ENCODE results near the gene FYB1. TPM values are rescaled to one million over a fixed set of nuclear protein-coding genes. Genes with fewer than 3 reads are reported as not detected.

The FYB1 gene
- total RNA-seq, 4 donors from 2014 or later = 1.5 to 5.0 (median 2.7) TPM

DNA sequence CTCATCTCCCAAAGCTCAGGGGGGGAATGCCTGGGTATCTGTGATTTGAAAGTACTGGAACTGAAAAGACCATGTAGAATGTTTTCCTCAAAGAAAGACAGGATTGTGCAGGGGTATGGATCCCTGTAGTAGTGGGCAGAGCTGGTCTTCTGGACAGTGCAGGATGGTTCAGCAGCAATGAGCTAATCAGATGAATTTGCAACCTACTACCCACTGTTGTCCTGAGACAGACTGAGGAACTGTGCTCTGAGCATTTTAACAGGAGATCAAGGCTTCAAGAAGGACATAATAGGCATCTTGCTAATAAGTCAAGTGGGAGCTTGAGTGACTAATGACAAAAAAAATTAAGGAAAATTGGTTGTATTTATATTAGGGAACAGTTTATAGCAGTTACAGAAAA lies 61.7 kb downstream of the FYB1 start:
- no peak for DNase-seq (ENCODE audit: low spot score in 2 of 2)
- no peak for TF ChIP-seq POLR2A (IDR thresholded peaks at IDR 0.05)
- TF ChIP-seq, protein P1, sequence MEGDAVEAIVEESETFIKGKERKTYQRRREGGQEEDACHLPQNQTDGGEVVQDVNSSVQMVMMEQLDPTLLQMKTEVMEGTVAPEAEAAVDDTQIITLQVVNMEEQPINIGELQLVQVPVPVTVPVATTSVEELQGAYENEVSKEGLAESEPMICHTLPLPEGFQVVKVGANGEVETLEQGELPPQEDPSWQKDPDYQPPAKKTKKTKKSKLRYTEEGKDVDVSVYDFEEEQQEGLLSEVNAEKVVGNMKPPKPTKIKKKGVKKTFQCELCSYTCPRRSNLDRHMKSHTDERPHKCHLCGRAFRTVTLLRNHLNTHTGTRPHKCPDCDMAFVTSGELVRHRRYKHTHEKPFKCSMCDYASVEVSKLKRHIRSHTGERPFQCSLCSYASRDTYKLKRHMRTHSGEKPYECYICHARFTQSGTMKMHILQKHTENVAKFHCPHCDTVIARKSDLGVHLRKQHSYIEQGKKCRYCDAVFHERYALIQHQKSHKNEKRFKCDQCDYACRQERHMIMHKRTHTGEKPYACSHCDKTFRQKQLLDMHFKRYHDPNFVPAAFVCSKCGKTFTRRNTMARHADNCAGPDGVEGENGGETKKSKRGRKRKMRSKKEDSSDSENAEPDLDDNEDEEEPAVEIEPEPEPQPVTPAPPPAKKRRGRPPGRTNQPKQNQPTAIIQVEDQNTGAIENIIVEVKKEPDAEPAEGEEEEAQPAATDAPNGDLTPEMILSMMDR (IDR thresholded peaks at IDR 0.05) = no peak
- H3K4me3 ChIP-seq (ENCODE audit: low read depth, poor library complexity, severe bottlenecking) = no peak overlapping the region
- intact Hi-C loops (cut with DNase I; ENCODE audit: low total_unique reads) = no loop called here

DNA sequence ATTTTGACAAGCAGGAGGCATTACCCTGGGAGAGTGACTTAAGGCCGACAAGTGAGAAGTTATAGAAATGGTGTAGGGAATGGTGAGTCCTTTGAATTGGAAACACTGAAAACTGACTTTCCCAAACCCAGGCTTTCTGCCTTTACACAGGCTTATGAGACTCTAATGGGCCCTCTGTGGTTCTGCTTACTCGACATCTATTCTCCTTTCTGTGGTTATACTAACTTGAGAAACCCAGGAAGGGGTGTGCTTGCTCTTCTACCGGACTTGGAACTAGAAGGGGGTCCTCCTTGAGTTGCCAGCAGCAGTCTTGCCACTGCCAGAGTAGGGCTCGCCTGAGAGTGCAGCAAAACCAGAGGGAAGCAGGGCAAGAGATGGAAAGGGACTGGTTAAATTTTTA lies 63.3 kb downstream of the FYB1 start:
- DNase-seq (ENCODE audit: low spot score in 2 of 2) = no peak
- 69 to 74% methylated on average over 4 of the region's 4 CpGs for WGBS, 2 donors
- no peak overlapping the region for H3K4me3 ChIP-seq (ENCODE audit: low read depth, poor library complexity, severe bottlenecking)
- intact Hi-C loops (cut with DNase I; ENCODE audit: low total_unique reads) = no loop called here
- TF ChIP-seq, protein P1 (IDR thresholded peaks at IDR 0.05) = no peak
- TF ChIP-seq POLR2A (IDR thresholded peaks at IDR 0.05) = no peak

DNA sequence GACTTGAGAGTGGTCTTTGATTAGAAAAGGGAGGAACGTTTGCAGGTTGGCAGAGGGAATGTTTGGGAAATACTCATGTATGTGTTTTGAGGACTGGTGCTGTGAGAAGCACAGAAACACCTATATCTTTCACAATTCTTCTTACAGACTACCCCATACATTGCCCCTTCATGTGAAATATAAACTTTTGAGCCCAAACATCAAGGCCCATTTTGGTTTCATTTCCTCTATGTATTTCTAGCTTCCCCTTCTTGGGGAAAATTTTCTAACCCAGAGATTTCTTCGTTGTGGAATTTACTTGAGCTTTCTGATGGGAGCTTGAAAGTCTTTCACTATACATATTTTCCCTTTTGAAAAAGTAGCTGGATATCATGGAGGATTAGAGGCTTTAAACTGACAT lies 67.6 kb downstream of the FYB1 start:
- 71 to 75% methylated on average over 2 of the region's 2 CpGs for WGBS, 2 donors
- TF ChIP-seq POLR2A (IDR thresholded peaks at IDR 0.05) = no peak
- TF ChIP-seq, protein P1 (IDR thresholded peaks at IDR 0.05) = no peak
- H3K4me3 ChIP-seq (ENCODE audit: low read depth, poor library complexity, severe bottlenecking) = no peak overlapping the region
- no peak for DNase-seq (ENCODE audit: low spot score in 2 of 2)
- intact Hi-C loops (cut with DNase I; ENCODE audit: low total_unique reads) = no loop called here

DNA sequence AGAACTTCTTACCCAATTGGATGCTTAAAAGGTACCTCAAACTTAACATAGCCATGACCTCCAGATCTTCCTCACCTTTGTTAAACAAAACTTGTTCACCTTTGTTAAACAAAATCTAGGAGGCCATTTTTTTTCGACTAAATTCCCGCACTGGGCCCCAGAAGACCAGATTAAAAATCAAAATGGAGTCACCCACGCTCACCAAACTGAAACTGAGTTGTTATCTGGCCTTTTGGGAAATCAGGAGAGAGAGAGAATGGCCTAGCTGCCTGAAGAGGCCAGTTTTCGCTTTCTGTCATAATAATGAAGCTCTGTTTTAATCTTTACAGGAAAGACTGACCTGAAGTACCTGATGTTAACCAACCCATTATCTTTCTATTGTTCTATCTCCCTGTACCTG lies 69.4 kb downstream of the FYB1 start:
- 92 to 98% methylated on average over 4 of the region's 4 CpGs for WGBS, 2 donors
- DNase-seq (ENCODE audit: low spot score in 2 of 2) = no peak
- no peak for TF ChIP-seq POLR2A (IDR thresholded peaks at IDR 0.05)
- TF ChIP-seq, protein P1 (IDR thresholded peaks at IDR 0.05) = no peak
- intact Hi-C loops (cut with DNase I; ENCODE audit: low total_unique reads) = no loop called here
- H3K4me3 ChIP-seq (ENCODE audit: low read depth, poor library complexity, severe bottlenecking) = no peak overlapping the region

DNA sequence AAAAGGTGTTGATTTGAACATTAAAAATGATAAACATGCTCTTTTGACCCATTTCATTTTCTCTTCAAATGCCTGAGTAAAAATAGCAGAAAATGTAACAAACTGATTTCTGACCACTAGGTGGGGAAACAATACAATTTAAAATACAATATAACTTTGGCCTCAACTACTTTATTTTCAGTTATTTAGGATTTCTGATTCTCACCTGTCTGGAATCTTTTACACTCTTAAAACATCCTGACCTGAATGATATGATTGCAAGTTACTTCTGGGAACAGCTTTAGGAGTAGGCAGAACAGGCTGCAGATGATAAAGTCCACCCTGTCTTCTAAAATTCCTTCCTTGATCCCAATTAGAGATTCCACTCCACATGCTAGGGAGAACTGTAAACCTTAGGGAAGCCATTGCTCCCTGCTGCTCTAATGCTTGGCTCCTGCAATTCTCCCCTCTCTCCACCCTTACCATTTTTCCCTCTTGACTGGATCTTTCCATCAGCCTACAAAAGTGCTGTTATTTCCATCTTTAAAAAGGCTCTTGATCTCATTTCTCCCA lies 70.3 kb downstream of the FYB1 start:
- H3K4me3 ChIP-seq (ENCODE audit: low read depth, poor library complexity, severe bottlenecking) = no peak overlapping the region
- TF ChIP-seq POLR2A (IDR thresholded peaks at IDR 0.05) = no peak
- TF ChIP-seq, protein P1 (IDR thresholded peaks at IDR 0.05) = no peak
- intact Hi-C loops (cut with DNase I; ENCODE audit: low total_unique reads) = no loop called here
- no peak for DNase-seq (ENCODE audit: low spot score in 2 of 2)

DNA sequence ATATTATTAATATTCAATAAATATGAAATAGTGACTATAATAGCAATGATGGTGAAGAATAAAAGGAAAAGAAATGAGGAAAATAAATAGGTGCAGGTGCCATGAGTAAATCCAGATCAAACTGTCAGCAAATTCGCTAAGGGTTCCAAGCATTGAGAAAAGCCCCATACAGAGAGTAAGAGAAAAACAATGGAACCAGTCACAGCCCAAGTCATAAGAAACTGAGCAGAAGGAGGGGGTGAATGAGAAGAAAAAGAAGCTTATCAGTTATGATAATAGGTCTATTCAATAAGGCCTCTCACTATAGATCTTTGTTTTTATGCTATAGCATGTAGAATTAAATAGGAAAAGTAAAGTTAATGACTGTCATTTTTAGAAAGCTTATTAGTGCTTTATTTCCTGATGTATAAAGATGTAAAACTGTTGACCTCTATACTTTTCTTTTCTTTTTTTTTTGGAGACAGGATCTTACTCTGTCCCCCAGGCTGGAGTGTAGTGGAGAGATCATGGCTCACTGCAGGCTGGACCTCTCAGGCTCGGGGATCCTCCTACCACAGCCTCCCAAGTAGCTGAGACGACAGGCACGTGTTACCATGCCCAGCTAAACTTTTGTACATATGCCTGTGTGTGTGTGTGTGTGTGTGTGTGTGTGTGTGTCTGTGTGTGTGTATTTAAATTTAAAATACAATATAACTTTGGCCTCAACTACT lies 72.4 kb downstream of the FYB1 start:
- no peak for DNase-seq (ENCODE audit: low spot score in 2 of 2)
- intact Hi-C loops (cut with DNase I; ENCODE audit: low total_unique reads) = no loop called here
- no peak overlapping the region for H3K4me3 ChIP-seq (ENCODE audit: low read depth, poor library complexity, severe bottlenecking)
- TF ChIP-seq, protein P1 (IDR thresholded peaks at IDR 0.05) = no peak
- TF ChIP-seq POLR2A (IDR thresholded peaks at IDR 0.05) = no peak
- 83 to 86% methylated on average over 4 of the region's 4 CpGs for WGBS, 2 donors

Data from lower leg skin (tissue), 4 donors.